ENCODE results near the gene IL11. TPM values are rescaled to one million over a fixed set of nuclear protein-coding genes. Genes with fewer than 3 reads are reported as not detected.
A peak's percentile ranks its signal among the peaks of the same experiment; 100 is the strongest.

The IL11 gene
- polyA plus RNA-seq, 3 donors: not detected

DNA sequence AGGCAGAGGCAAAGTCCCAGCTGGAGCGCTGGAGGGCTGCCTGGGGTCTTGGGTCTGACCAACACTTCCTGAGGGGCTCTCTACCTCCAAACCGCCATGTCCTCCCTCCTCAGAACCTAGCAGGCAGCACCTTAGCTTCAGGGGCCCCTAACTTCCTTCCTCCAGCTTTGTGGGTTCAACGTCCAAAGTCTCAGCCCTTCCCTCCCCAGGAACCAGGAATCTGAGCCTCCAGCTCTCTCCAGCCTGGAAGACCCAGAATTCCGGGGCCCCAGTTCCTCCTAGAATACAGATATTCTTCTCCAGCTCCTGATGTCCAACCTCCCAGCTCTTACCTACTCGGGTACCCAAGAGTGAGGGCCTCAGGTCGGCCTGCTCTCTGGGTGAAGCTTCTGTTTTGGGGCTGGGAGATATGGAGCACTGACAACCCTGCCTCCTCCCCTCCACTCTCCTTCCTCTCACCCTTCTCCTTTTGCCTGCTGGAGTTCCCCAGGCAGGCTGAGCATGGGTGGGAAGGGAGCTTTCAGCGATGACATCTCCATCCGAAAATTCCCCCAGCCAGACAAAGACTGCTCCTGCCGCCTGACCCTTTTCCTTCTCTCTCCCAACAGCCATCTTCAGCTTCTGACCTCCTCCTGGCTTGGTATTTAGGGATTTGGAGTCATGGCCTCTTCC is 48.7 kb downstream of the IL11 start:
- peaks cover 40% of the 10 kb centered on the region for H4K20me1 ChIP-seq (ENCODE audit: insufficient read depth, low read length)
- H3K27me3 ChIP-seq (ENCODE audit: control insufficient read depth in 2 of 2, insufficient read depth in 2 of 2, low read length in 2 of 2): no peaks in the 10 kb centered on the region
- 28% methylated on average over 5 of the region's 9 CpGs for WGBS (ENCODE audit: insufficient coverage)
- H3K36me3 ChIP-seq (replicated peaks in 1 of 2; ENCODE audit: control insufficient read depth in 1 of 2, insufficient read depth in 2 of 2, low read length in 2 of 2): peaks cover 25 to 39% of the 10 kb centered on the region in 2 donors
- peaks cover 49 to 58% of the 10 kb centered on the region in 2 donors for H3K4me1 ChIP-seq (ENCODE audit: control insufficient read depth in 1 of 2, insufficient read depth in 2 of 2, low read length in 2 of 2)
- peak in 1 of 3 donors; percentile 75 for DNase-seq
- H3K9ac ChIP-seq (ENCODE audit: insufficient read depth, low read length, poor library complexity, severe bottlenecking): peak overlapping the region; percentile 53
- no peak for TF ChIP-seq CTCF (IDR thresholded peaks at IDR 0.05)
- Mint-ChIP-seq H3K4me3 (peak overlapping the region; percentile 82 to 95), H3K4me1 (peaks cover 51% of the 10 kb centered on the region), H3K27ac (peak overlapping the region; percentile 26 to 96 (median 77)), H3K36me3 (peaks cover 36 to 61% of the 10 kb centered on the region in 2 donors), H3K9me3 (no peaks in the 10 kb centered on the region), H3K27me3 (ENCODE audit: low read depth in 3 of 3) (peaks cover 0 to 1% (median 0%) of the 10 kb centered on the region in 3 donors)
- H3K79me2 ChIP-seq (ENCODE audit: insufficient read depth, low read length): peaks cover 41% of the 10 kb centered on the region
- H3K4me3 ChIP-seq (replicated peaks in 1 of 3; ENCODE audit: low read depth in 2 of 3, low read length in 3 of 3): peak overlapping the region in 2 of 3 experiments; percentile 41 to 77
- H3K27ac ChIP-seq (ENCODE audit: low read depth in 1 of 2, low read length in 2 of 2): peak overlapping the region in 1 of 2 donors; percentile 73
- H3K4me2 ChIP-seq (replicated peaks; ENCODE audit: extremely low read depth, low read length, poor library complexity, severe bottlenecking): peak overlapping the region; percentile 77
- intact Hi-C loops (cut with micrococcal nuclease): loop anchor here in 1 of 2 donors (5.0 kb wide), 1 partner anchor 61 kb away; the partner anchor contains the start of gene TMEM238
- H3K9me3 ChIP-seq (replicated peaks in 1 of 2; ENCODE audit: control insufficient read depth in 1 of 2, insufficient read depth in 1 of 2, low read length in 2 of 2): no peaks in the 10 kb centered on the region
- no peak overlapping the region for H2AFZ ChIP-seq (ENCODE audit: insufficient read depth, low read depth, low read length, poor library complexity, severe bottlenecking)

- DNase-seq: no peak
- peak overlapping the region in 1 of 2 donors; percentile 73 for H3K27ac ChIP-seq (ENCODE audit: low read depth in 1 of 2, low read length in 2 of 2)
- H3K9me3 Mint-ChIP-seq: peaks cover 0 to 2% (median 0%) of the 10 kb centered on the region in 7 donors
- H3K27me3 Mint-ChIP-seq (ENCODE audit: low read depth in 3 of 3): peaks cover 0 to 1% (median 0%) of the 10 kb centered on the region in 3 donors
- H4K20me1 ChIP-seq (ENCODE audit: insufficient read depth, low read length): peaks cover 47% of the 10 kb centered on the region
- peak overlapping the region; percentile 77 for H3K4me2 ChIP-seq (replicated peaks; ENCODE audit: extremely low read depth, low read length, poor library complexity, severe bottlenecking)
- intact Hi-C loops (cut with micrococcal nuclease): loop anchor here in 1 of 2 donors (5.0 kb wide), 1 partner anchor 61 kb away; the partner anchor contains the start of gene TMEM238
- H3K79me2 ChIP-seq (ENCODE audit: insufficient read depth, low read length): peaks cover 41% of the 10 kb centered on the region
- no peak overlapping the region for H2AFZ ChIP-seq (ENCODE audit: insufficient read depth, low read depth, low read length, poor library complexity, severe bottlenecking)
- peaks cover 31 to 46% of the 10 kb centered on the region in 2 donors for H3K36me3 ChIP-seq (replicated peaks in 1 of 2; ENCODE audit: control insufficient read depth in 1 of 2, insufficient read depth in 2 of 2, low read length in 2 of 2)
- H3K27ac Mint-ChIP-seq: peak overlapping the region in 4 of 7 donors; percentile 10 to 96 (median 65)
- peaks cover 42 to 68% of the 10 kb centered on the region in 2 donors for H3K36me3 Mint-ChIP-seq
- no peaks in the 10 kb centered on the region for H3K27me3 ChIP-seq (ENCODE audit: control insufficient read depth in 2 of 2, insufficient read depth in 2 of 2, low read length in 2 of 2)
- peaks cover 45% of the 10 kb centered on the region for H3K4me1 Mint-ChIP-seq
- TF ChIP-seq CTCF (IDR thresholded peaks at IDR 0.05): no peak
- WGBS (ENCODE audit: insufficient coverage): 91% methylated on average over 6 of the region's 8 CpGs
- H3K9ac ChIP-seq (ENCODE audit: insufficient read depth, low read length, poor library complexity, severe bottlenecking): peak overlapping the region; percentile 53
- H3K4me3 ChIP-seq (replicated peaks in 1 of 3; ENCODE audit: low read depth in 2 of 3, low read length in 3 of 3): peak overlapping the region in 1 of 3 experiments; percentile 77
- no peaks in the 10 kb centered on the region for H3K9me3 ChIP-seq (replicated peaks in 1 of 2; ENCODE audit: control insufficient read depth in 1 of 2, insufficient read depth in 1 of 2, low read length in 2 of 2)
- peak overlapping the region in 1 of 2 donors; percentile 95 for H3K4me3 Mint-ChIP-seq
- H3K4me1 ChIP-seq (ENCODE audit: control insufficient read depth in 1 of 2, insufficient read depth in 2 of 2, low read length in 2 of 2): peaks cover 42 to 52% of the 10 kb centered on the region in 2 donors
Observed at GRCh38 chr19:55320844-55321419, 49.3 kb downstream of the IL11 start.
